HEK293 (cell line): Measurements from ENCODE around the gene SCN4A.

Experiments
- CTCF ChIA-PET: fragments of 350-600 bp; formaldehyde crosslinking; extraction: SDS; loops from one replicate; lab custom pipeline; 2021; ENCODE audit warnings: antibody characterized with exemption; lab: Yijun Ruan, JAX
- POLR2A ChIA-PET: fragments of 300-600 bp; formaldehyde crosslinking; extraction: SDS; loops from one replicate; lab custom pipeline; 2020; ENCODE audit warnings: antibody characterized with exemption, inconsistent platforms; lab: Yijun Ruan, JAX
- H3K27ac ChIP-seq: fragments of 200-500 bp; sonication (Bioruptor generic); 2 replicates; pipeline ENCODE4 v1.5.1; 2014; ENCODE audit warnings: low read depth, low read length, control low read depth, inconsistent platforms; ENCODE audit errors: extremely low read depth
- H3K36me3 ChIP-seq, 2 experiments: fragments of 200-500 bp in 1 of 2; sonication (Bioruptor generic) in 1 of 2; 1 replicate in 1 of 2; 2 replicates in 1 of 2; pipeline ENCODE4 v1.5.1; 2014 to 2017; ENCODE audit warnings: inconsistent platforms in 2 of 2, low read length in 2 of 2; ENCODE audit not compliant: control insufficient read depth in 2 of 2, insufficient read depth in 1 of 2
- H3K4me1 ChIP-seq: fragments of 200-500 bp; sonication (Bioruptor generic); 2 replicates; pipeline ENCODE4 v1.5.1; 2014; ENCODE audit warnings: mild to moderate bottlenecking, low read length, inconsistent platforms; ENCODE audit not compliant: control insufficient read depth, insufficient read depth
- H3K4me3 ChIP-seq: 2 replicates; pipeline ENCODE4 v1.5.1; 2011; ENCODE audit warnings: low read depth, mild to moderate bottlenecking, control low read depth, low read length, moderate library complexity
- H3K9me3 ChIP-seq: fragments of 200-500 bp; sonication (Bioruptor generic); 2 replicates; pipeline ENCODE4 v1.5.1; 2014; ENCODE audit warnings: low read depth, low read length, inconsistent platforms; ENCODE audit not compliant: control insufficient read depth, insufficient read depth
- HIC1 ChIP-seq: fragments of 450-650 bp; formaldehyde crosslinking; IDR thresholded peaks from 2 replicates; pipeline ENCODE4 v1.5.1; 2016; ENCODE audit warnings: missing biosample characterization, missing genetic modification characterization
- HOXD13 ChIP-seq: sonication (generic); formaldehyde crosslinking; IDR thresholded peaks from 2 replicates; pipeline ENCODE4 v1.8.0; 2022; ENCODE audit warnings: missing genetic modification reagents, borderline replicate concordance
- REST ChIP-seq: fragments of 450-650 bp; formaldehyde crosslinking; IDR thresholded peaks from 2 replicates; pipeline ENCODE4 v1.5.1; 2016; ENCODE audit warnings: missing biosample characterization, missing genetic modification characterization
- SETDB1 ChIP-seq: IDR thresholded peaks from one replicate; pipeline ENCODE4 v1.6.1; 2017; ENCODE audit warnings: mild to moderate bottlenecking, low read length, moderate library complexity, mixed read lengths; ENCODE audit not compliant: insufficient read length
- SP2 ChIP-seq: fragments of 450-650 bp; formaldehyde crosslinking; IDR thresholded peaks from 2 replicates; pipeline ENCODE4 v1.5.1; 2016; ENCODE audit warnings: missing biosample characterization, missing genetic modification characterization
- ZNF10 ChIP-seq: fragments of 450-650 bp; formaldehyde crosslinking; IDR thresholded peaks from 2 replicates; pipeline ENCODE4 v1.5.1; 2017; ENCODE audit warnings: missing biosample characterization, missing genetic modification characterization
- ZNF184 ChIP-seq: fragments of 450-650 bp; IDR thresholded peaks from 2 replicates; pipeline ENCODE4 v1.5.1; 2018; ENCODE audit warnings: missing biosample characterization, mild to moderate bottlenecking, missing genetic modification characterization
- ZNF221 ChIP-seq: fragments of 450-650 bp; formaldehyde crosslinking; IDR thresholded peaks from 2 replicates; pipeline ENCODE4 v1.5.1; 2017; ENCODE audit warnings: missing biosample characterization, missing genetic modification characterization, borderline replicate concordance
- ZNF24 ChIP-seq: fragments of 450-650 bp; formaldehyde crosslinking; IDR thresholded peaks from 2 replicates; pipeline ENCODE4 v1.5.1; 2016; ENCODE audit warnings: missing biosample characterization, missing genetic modification characterization
- ZNF311 ChIP-seq: fragments of 450-650 bp; formaldehyde crosslinking; IDR thresholded peaks from 2 replicates; pipeline ENCODE4 v1.5.1; 2017; ENCODE audit warnings: missing biosample characterization, missing genetic modification characterization, borderline replicate concordance
- ZNF48 ChIP-seq: fragments of 450-650 bp; formaldehyde crosslinking; IDR thresholded peaks from 2 replicates; pipeline ENCODE4 v1.5.1; 2016; ENCODE audit warnings: missing biosample characterization, missing genetic modification characterization
- ZNF549 ChIP-seq: fragments of 450-650 bp; IDR thresholded peaks from 2 replicates; pipeline ENCODE4 v1.5.1; 2018; ENCODE audit warnings: missing biosample characterization, missing genetic modification characterization, mild to moderate bottlenecking, inconsistent platforms, moderate library complexity
- ZNF560 ChIP-seq: fragments of 450-650 bp; formaldehyde crosslinking; IDR thresholded peaks from 2 replicates; pipeline ENCODE4 v1.5.1; 2017; ENCODE audit warnings: missing biosample characterization, missing genetic modification characterization, borderline replicate concordance
- ZNF561 ChIP-seq: fragments of 450-650 bp; IDR thresholded peaks from 2 replicates; pipeline ENCODE4 v1.5.1; 2018; ENCODE audit warnings: missing biosample characterization, missing genetic modification characterization, borderline replicate concordance
- ZNF626 ChIP-seq: fragments of 450-650 bp; sonication (Bioruptor Pico); formaldehyde crosslinking; IDR thresholded peaks from 2 replicates; pipeline ENCODE4 v1.5.1; 2018; ENCODE audit warnings: missing biosample characterization, missing genetic modification characterization, inconsistent platforms
- ZNF639 ChIP-seq: fragments of 450-650 bp; formaldehyde crosslinking; IDR thresholded peaks from 2 replicates; pipeline ENCODE4 v1.5.1; 2016; ENCODE audit warnings: missing biosample characterization, missing genetic modification characterization
- ZSCAN5A ChIP-seq: fragments of 450-650 bp; formaldehyde crosslinking; IDR thresholded peaks from 2 replicates; pipeline ENCODE4 v1.5.1; 2016; ENCODE audit warnings: missing biosample characterization, missing genetic modification characterization
- TF ChIP-seq, protein P1 (sequence below): fragments of 450-650 bp; formaldehyde crosslinking; IDR thresholded peaks from 2 replicates; pipeline ENCODE4 v1.5.1; 2016; ENCODE audit warnings: missing biosample characterization, missing genetic modification characterization
- TF ChIP-seq, protein P2 (sequence below): sonication (generic); formaldehyde crosslinking; IDR thresholded peaks from 2 replicates; pipeline ENCODE4 v1.8.1; 2022; ENCODE audit warnings: mild to moderate bottlenecking, moderate library complexity, missing genetic modification reagents
- TF ChIP-seq, protein P3 (sequence below): fragments of 450-650 bp; formaldehyde crosslinking; IDR thresholded peaks from 2 replicates; pipeline ENCODE4 v1.5.1; 2017; ENCODE audit warnings: missing biosample characterization, missing genetic modification characterization

SCN4A gene

DNA sequence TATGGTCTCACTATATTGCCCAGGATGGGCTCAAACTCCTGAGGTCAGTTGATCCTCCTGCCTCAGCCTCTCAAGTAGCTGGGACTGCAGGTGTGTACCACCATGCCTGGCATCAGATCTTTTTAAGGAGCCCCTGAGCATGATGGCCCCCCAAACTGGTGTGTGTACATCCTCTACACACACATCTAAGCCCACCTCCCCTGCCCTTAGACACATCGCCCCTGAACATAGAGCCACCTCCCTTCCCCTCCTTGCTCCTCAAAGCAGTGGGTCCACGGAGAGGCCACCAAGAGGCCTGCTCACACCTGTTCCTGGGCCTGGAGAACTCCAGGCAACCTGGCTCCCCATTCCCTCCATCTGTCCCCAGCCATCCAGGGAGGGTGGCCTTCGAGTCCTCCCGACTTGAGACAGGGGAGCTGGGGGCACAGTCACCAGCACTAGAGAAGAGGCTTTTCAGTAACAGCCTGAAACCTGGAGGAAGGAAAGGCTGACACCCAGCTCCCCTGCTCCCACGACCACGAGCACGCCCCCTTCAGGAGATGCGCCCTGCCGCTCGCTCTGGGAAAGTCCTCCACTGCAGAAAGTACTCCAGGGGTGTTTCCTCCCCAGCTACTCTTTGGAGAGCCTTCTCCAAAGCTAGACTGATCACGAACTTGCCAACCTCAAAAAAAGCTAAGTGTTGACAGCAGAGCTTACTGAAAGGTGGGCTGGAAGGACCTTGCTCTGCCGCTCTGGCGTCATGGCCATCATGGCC, 12.8 kb upstream of the SCN4A start:
- ChIA-PET POLR2A (no interaction called here), CTCF (interaction anchor here (0.6 to 1.4 kb wide), 9 partner anchors 8 to 301 kb away, joined by 3 to 7 read pairs (median 3); no protein-coding TSS in a partner anchor)
- H3K4me1 ChIP-seq = no peaks in the 10 kb centered on the region

More for the DNA sequence above, 12.8 kb upstream of the SCN4A start:
- H3K27ac ChIP-seq = no peak overlapping the region
- H3K36me3 ChIP-seq = no peaks in the 10 kb centered on the region
- TF ChIP-seq ZSCAN5A = no peak
- TF ChIP-seq ZNF549 (tag by site-specific recombination) = no peak
- no peak for TF ChIP-seq ZNF24 (tag by site-specific recombination)
- TF ChIP-seq ZNF560 (tag by site-specific recombination) = no peak
- TF ChIP-seq, protein P1, sequence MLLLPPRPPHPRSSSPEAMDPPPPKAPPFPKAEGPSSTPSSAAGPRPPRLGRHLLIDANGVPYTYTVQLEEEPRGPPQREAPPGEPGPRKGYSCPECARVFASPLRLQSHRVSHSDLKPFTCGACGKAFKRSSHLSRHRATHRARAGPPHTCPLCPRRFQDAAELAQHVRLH (tag by site-specific recombination) = no peak
- no peak for TF ChIP-seq ZNF10 (tag by site-specific recombination)
- TF ChIP-seq ZNF639 = no peak
- no peak for TF ChIP-seq SETDB1
- TF ChIP-seq HIC1 (tag by site-specific recombination) = no peak
- no peak for TF ChIP-seq SP2
- no peak for TF ChIP-seq ZNF311 (tag by site-specific recombination)
- TF ChIP-seq ZNF184 (tag by site-specific recombination) = no peak
- no peak for TF ChIP-seq ZNF626 (tag by site-specific recombination)
- no peak for TF ChIP-seq REST (tag by site-specific recombination)
- no peak for TF ChIP-seq ZNF48 (tag by site-specific recombination)
- TF ChIP-seq, protein P2, sequence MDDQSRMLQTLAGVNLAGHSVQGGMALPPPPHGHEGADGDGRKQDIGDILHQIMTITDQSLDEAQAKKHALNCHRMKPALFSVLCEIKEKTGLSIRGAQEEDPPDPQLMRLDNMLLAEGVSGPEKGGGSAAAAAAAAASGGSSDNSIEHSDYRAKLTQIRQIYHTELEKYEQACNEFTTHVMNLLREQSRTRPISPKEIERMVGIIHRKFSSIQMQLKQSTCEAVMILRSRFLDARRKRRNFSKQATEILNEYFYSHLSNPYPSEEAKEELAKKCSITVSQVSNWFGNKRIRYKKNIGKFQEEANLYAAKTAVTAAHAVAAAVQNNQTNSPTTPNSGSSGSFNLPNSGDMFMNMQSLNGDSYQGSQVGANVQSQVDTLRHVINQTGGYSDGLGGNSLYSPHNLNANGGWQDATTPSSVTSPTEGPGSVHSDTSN (CRISPR knock-in tag) = no peak
- no peak for TF ChIP-seq HOXD13
- TF ChIP-seq ZNF561 = no peak
- TF ChIP-seq, protein P3, sequence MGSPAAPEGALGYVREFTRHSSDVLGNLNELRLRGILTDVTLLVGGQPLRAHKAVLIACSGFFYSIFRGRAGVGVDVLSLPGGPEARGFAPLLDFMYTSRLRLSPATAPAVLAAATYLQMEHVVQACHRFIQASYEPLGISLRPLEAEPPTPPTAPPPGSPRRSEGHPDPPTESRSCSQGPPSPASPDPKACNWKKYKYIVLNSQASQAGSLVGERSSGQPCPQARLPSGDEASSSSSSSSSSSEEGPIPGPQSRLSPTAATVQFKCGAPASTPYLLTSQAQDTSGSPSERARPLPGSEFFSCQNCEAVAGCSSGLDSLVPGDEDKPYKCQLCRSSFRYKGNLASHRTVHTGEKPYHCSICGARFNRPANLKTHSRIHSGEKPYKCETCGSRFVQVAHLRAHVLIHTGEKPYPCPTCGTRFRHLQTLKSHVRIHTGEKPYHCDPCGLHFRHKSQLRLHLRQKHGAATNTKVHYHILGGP (tag by site-specific recombination) = no peak
- TF ChIP-seq ZNF221 (tag by site-specific recombination) = no peak
- TF ChIP-seq, all 188 proteins: peak for 0
- Histone ChIP-seq H3K9me3 (no peaks in the 10 kb centered on the region), H3K4me3 (no peak overlapping the region)
